ENCODE measurements around the gene GCNA. TPM values are rescaled to one million over a fixed set of nuclear protein-coding genes. Genes with fewer than 3 reads are reported as not detected.

GCNA gene
- total and polyA plus RNA-seq, 10 of the 15 experiments (the other 5 are each of a cell fraction or from before 2014, with no cell fraction given), result 0.37 to 1.6 (median 0.90) TPM

DNA sequence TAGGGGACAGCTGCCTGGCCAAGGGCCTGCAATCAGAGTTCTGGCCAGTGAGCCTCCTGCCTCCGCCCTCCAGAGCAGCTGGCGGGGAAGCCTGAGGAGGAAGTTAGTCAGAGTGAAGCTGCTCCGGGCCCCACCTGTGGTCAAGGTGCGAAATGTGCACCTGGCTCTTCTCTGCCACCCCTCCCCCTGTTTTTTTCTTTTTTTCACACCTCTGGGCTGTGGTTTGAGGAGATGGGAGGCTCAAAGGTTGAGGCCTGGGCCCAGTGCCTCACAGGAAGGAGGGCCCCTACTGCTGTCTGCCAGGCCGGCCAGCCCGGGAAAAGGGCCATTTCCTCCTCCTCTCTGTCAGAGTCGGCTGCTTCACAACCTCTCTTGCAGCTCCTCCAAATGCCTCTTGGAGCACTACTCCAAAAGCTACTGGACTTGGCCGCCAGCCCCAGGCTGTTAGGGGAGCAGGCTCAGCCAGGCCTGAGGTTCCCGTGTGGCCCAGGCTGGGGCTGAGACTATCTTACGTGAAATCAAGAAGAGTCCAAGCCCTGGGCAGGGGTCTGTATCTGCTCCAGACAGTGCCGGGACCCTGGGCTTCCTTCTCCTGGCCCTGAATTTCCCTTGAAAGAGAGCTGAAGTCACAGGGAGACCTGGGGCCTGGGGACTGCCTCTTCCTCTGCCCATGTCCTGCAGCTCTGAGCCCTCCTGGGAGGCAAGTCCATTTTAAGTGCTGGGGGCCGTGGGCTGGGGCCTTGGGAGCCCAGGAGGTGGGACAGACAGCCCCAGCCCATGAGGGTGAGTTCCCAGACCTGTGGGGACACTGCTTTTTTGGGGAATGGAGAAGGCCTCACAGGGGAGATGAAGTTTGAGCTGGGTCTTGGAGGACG lies 44.6 kb downstream of the GCNA start (continued):
- TF ChIP-seq STAT1 (conservative IDR thresholded peaks at IDR 0.05) (no peak), CBFB (IDR thresholded peaks at IDR 0.05; ENCODE audit: low read depth) (peak; percentile 90; the same call in 1 of the 2 replicates), SMC3 (IDR thresholded peaks at IDR 0.05; ENCODE audit: borderline replicate concordance, low read length) (peak; percentile 17; the same call in 1 of the 2 replicates), EZH2 (IDR thresholded peaks at IDR 0.05; ENCODE audit: borderline replicate concordance, control insufficient read depth, low read depth, low read length) (no peak), ZNF622 (IDR thresholded peaks at IDR 0.05) (no peak), SUZ12 (IDR thresholded peaks at IDR 0.05; ENCODE audit: unreplicated experiment) (no peak), KLF5 (IDR thresholded peaks at IDR 0.05; ENCODE audit: partially characterized antibody) (peak; percentile 29), FOXM1 (IDR thresholded peaks at IDR 0.05; ENCODE audit: low read depth, low read length) (no peak), SRF (IDR thresholded peaks at IDR 0.05; ENCODE audit: low read depth in 2 of 2, low read length in 2 of 2) (peak in 1 of 2 experiments; percentile 15; a peak in 1 of 4 replicates), ETV6 (conservative IDR thresholded peaks at IDR 0.05 in 1 of 2, IDR thresholded peaks at IDR 0.05 in 1 of 2; ENCODE audit: borderline replicate concordance in 1 of 2, low read depth in 1 of 2) (peak in 1 of 2 experiments; percentile 90; a peak in 2 of 4 replicates), NFYB (IDR thresholded peaks at IDR 0.05; ENCODE audit: insufficient read depth, low read depth, low read length) (no peak), NR2C2 (IDR thresholded peaks at IDR 0.05; ENCODE audit: borderline replicate concordance, control insufficient read depth, insufficient read length, low read depth) (no peak), MEF2A (IDR thresholded peaks at IDR 0.05; ENCODE audit: insufficient read depth, low read depth, low read length) (peak; percentile 65; the same call in 1 of the 2 replicates), KDM1A (IDR thresholded peaks at IDR 0.05; ENCODE audit: borderline replicate concordance) (no peak), TARDBP (IDR thresholded peaks at IDR 0.05; ENCODE audit: borderline replicate concordance) (peak; percentile 57; the same call in 1 of the 2 replicates)
- TF ChIP-seq, protein P1, sequence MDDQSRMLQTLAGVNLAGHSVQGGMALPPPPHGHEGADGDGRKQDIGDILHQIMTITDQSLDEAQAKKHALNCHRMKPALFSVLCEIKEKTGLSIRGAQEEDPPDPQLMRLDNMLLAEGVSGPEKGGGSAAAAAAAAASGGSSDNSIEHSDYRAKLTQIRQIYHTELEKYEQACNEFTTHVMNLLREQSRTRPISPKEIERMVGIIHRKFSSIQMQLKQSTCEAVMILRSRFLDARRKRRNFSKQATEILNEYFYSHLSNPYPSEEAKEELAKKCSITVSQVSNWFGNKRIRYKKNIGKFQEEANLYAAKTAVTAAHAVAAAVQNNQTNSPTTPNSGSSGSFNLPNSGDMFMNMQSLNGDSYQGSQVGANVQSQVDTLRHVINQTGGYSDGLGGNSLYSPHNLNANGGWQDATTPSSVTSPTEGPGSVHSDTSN (IDR thresholded peaks at IDR 0.05; ENCODE audit: insufficient replicate concordance, low read depth, low read length), result no peak
- TF ChIP-seq, protein P2, sequence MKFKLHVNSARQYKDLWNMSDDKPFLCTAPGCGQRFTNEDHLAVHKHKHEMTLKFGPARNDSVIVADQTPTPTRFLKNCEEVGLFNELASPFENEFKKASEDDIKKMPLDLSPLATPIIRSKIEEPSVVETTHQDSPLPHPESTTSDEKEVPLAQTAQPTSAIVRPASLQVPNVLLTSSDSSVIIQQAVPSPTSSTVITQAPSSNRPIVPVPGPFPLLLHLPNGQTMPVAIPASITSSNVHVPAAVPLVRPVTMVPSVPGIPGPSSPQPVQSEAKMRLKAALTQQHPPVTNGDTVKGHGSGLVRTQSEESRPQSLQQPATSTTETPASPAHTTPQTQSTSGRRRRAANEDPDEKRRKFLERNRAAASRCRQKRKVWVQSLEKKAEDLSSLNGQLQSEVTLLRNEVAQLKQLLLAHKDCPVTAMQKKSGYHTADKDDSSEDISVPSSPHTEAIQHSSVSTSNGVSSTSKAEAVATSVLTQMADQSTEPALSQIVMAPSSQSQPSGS (IDR thresholded peaks at IDR 0.05; ENCODE audit: low read length), result no peak
- TF ChIP-seq, protein P3, sequence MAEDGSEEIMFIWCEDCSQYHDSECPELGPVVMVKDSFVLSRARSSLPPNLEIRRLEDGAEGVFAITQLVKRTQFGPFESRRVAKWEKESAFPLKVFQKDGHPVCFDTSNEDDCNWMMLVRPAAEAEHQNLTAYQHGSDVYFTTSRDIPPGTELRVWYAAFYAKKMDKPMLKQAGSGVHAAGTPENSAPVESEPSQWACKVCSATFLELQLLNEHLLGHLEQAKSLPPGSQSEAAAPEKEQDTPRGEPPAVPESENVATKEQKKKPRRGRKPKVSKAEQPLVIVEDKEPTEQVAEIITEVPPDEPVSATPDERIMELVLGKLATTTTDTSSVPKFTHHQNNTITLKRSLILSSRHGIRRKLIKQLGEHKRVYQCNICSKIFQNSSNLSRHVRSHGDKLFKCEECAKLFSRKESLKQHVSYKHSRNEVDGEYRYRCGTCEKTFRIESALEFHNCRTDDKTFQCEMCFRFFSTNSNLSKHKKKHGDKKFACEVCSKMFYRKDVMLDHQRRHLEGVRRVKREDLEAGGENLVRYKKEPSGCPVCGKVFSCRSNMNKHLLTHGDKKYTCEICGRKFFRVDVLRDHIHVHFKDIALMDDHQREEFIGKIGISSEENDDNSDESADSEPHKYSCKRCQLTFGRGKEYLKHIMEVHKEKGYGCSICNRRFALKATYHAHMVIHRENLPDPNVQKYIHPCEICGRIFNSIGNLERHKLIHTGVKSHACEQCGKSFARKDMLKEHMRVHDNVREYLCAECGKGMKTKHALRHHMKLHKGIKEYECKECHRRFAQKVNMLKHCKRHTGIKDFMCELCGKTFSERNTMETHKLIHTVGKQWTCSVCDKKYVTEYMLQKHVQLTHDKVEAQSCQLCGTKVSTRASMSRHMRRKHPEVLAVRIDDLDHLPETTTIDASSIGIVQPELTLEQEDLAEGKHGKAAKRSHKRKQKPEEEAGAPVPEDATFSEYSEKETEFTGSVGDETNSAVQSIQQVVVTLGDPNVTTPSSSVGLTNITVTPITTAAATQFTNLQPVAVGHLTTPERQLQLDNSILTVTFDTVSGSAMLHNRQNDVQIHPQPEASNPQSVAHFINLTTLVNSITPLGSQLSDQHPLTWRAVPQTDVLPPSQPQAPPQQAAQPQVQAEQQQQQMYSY (CRISPR knock-in tag; IDR thresholded peaks at IDR 0.05), result no peak
- TF ChIP-seq, protein P4, sequence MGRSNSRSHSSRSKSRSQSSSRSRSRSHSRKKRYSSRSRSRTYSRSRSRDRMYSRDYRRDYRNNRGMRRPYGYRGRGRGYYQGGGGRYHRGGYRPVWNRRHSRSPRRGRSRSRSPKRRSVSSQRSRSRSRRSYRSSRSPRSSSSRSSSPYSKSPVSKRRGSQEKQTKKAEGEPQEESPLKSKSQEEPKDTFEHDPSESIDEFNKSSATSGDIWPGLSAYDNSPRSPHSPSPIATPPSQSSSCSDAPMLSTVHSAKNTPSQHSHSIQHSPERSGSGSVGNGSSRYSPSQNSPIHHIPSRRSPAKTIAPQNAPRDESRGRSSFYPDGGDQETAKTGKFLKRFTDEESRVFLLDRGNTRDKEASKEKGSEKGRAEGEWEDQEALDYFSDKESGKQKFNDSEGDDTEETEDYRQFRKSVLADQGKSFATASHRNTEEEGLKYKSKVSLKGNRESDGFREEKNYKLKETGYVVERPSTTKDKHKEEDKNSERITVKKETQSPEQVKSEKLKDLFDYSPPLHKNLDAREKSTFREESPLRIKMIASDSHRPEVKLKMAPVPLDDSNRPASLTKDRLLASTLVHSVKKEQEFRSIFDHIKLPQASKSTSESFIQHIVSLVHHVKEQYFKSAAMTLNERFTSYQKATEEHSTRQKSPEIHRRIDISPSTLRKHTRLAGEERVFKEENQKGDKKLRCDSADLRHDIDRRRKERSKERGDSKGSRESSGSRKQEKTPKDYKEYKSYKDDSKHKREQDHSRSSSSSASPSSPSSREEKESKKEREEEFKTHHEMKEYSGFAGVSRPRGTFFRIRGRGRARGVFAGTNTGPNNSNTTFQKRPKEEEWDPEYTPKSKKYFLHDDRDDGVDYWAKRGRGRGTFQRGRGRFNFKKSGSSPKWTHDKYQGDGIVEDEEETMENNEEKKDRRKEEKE (IDR thresholded peaks at IDR 0.05), result no peak
